GM12875 (cell line): ENCODE data around the gene COLEC12.

Experiments used
- H3K4me3 ChIP-seq: one replicate; pipeline ENCODE4 v1.5.1; 2011; ENCODE audit warnings: low read depth, low read length, control low read depth
- CTCF ChIP-seq: IDR thresholded peaks from 2 replicates; pipeline ENCODE4 v1.5.1; 2011; ENCODE audit warnings: low read depth, mild to moderate bottlenecking, control low read depth, inconsistent platforms, low read length, moderate library complexity, borderline replicate concordance; ENCODE audit not compliant: insufficient read depth

The COLEC12 gene

GRCh38 chr18:446941-447560 lies 53.5 kb downstream of the COLEC12 start:
- no peak for TF ChIP-seq CTCF
- H3K4me3 ChIP-seq: no peak overlapping the region

- H3K4me3 ChIP-seq: no peak overlapping the region
- no peak for TF ChIP-seq CTCF
These were observed 55.4 kb downstream of the COLEC12 start for GRCh38 chr18:445055-445454.

GRCh38 chr18:438571-438970 lies 61.9 kb downstream of the COLEC12 start:
- H3K4me3 ChIP-seq: no peak overlapping the region
- no peak for TF ChIP-seq CTCF

GRCh38 chr18:435940-436339 lies 64.6 kb downstream of the COLEC12 start:
- no peak overlapping the region for H3K4me3 ChIP-seq
- TF ChIP-seq CTCF: no peak

- no peak overlapping the region for H3K4me3 ChIP-seq
- TF ChIP-seq CTCF: no peak
These were observed 66.1 kb downstream of the COLEC12 start for GRCh38 chr18:434410-434809.

GRCh38 chr18:433960-434359 lies 66.5 kb downstream of the COLEC12 start:
- H3K4me3 ChIP-seq: no peak overlapping the region
- TF ChIP-seq CTCF: no peak

- no peak for TF ChIP-seq CTCF
These were observed 67.2 kb downstream of the COLEC12 start for GRCh38 chr18:433298-433697.

More at GRCh38 chr18:433298-433697, 67.2 kb downstream of the COLEC12 start:
- H3K4me3 ChIP-seq: no peak overlapping the region
